ENCODE measurements around the gene CDX1.

CDX1 gene

GRCh38 chr5:150124111-150124557 lies 42.4 kb upstream of the CDX1 start:
- Histone ChIP-seq H3K4me3 (ENCODE audit: low read depth in 1 of 2, low read length in 1 of 2) (no peak overlapping the region), H3K36me3 (no peaks in the 10 kb centered on the region), H3K27me3 (no peaks in the 10 kb centered on the region), H3K4me1 (ENCODE audit: control insufficient read depth in 1 of 2, insufficient read depth in 1 of 2, low read depth in 1 of 2, low read length in 1 of 2) (peaks cover 0 to 3% of the 10 kb centered on the region in 2 experiments), H3K9me3 (no peaks in the 10 kb centered on the region), H3K27ac (no peak overlapping the region)
- TF ChIP-seq, protein P1, sequence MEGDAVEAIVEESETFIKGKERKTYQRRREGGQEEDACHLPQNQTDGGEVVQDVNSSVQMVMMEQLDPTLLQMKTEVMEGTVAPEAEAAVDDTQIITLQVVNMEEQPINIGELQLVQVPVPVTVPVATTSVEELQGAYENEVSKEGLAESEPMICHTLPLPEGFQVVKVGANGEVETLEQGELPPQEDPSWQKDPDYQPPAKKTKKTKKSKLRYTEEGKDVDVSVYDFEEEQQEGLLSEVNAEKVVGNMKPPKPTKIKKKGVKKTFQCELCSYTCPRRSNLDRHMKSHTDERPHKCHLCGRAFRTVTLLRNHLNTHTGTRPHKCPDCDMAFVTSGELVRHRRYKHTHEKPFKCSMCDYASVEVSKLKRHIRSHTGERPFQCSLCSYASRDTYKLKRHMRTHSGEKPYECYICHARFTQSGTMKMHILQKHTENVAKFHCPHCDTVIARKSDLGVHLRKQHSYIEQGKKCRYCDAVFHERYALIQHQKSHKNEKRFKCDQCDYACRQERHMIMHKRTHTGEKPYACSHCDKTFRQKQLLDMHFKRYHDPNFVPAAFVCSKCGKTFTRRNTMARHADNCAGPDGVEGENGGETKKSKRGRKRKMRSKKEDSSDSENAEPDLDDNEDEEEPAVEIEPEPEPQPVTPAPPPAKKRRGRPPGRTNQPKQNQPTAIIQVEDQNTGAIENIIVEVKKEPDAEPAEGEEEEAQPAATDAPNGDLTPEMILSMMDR (IDR thresholded peaks at IDR 0.05): no peak

DNA sequence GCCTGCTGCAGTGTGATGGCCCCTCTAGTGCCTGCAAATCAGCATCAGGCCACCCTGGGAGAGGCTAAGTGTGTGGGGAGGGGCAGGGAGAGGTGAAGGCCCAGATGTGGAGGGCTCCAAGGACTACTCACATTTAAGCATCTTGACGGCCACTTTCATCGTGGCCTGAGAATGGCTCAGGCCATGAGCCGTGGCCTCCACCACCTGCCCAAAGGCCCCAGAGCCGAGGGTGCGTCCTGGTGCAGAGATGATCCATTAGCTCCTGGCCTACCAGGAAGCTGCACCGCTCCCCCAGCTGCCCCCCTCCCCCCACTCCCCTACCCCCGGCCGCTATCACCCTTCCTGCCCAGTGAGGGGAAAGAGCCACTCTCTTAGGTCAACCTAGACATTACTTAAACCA lies 42.0 kb upstream of the CDX1 start:
- H3K4me3 ChIP-seq (ENCODE audit: low read depth in 1 of 2, low read length in 1 of 2): no peak overlapping the region
- peaks cover 0 to 3% of the 10 kb centered on the region in 2 experiments for H3K4me1 ChIP-seq (ENCODE audit: control insufficient read depth in 1 of 2, insufficient read depth in 1 of 2, low read depth in 1 of 2, low read length in 1 of 2)
- H3K27ac ChIP-seq: no peak overlapping the region
- H3K9me3 ChIP-seq: no peaks in the 10 kb centered on the region
- H3K27me3 ChIP-seq: no peaks in the 10 kb centered on the region
- TF ChIP-seq, protein P1 (IDR thresholded peaks at IDR 0.05): no peak
- no peaks in the 10 kb centered on the region for H3K36me3 ChIP-seq

GRCh38 chr5:150125334-150125733 lies 41.2 kb upstream of the CDX1 start:
- Histone ChIP-seq H3K36me3 (no peaks in the 10 kb centered on the region), H3K9me3 (no peaks in the 10 kb centered on the region), H3K27ac (no peak overlapping the region), H3K4me1 (ENCODE audit: control insufficient read depth in 1 of 2, insufficient read depth in 1 of 2, low read depth in 1 of 2, low read length in 1 of 2) (peaks cover 0 to 3% of the 10 kb centered on the region in 2 experiments), H3K4me3 (ENCODE audit: low read depth in 1 of 2, low read length in 1 of 2) (no peak overlapping the region), H3K27me3 (no peaks in the 10 kb centered on the region)
- TF ChIP-seq, protein P1 (IDR thresholded peaks at IDR 0.05): no peak

- Histone ChIP-seq H3K9me3 (no peaks in the 10 kb centered on the region), H3K4me1 (ENCODE audit: control insufficient read depth in 1 of 2, insufficient read depth in 1 of 2, low read depth in 1 of 2, low read length in 1 of 2) (peaks cover 0 to 3% of the 10 kb centered on the region in 2 experiments), H3K36me3 (no peaks in the 10 kb centered on the region), H3K27me3 (no peaks in the 10 kb centered on the region), H3K27ac (no peak overlapping the region), H3K4me3 (ENCODE audit: low read depth in 1 of 2, low read length in 1 of 2) (no peak overlapping the region)
- TF ChIP-seq, protein P1 (IDR thresholded peaks at IDR 0.05): no peak
Measured at GRCh38 chr5:150126199-150126920, 40.2 kb upstream of the CDX1 start.

DNA sequence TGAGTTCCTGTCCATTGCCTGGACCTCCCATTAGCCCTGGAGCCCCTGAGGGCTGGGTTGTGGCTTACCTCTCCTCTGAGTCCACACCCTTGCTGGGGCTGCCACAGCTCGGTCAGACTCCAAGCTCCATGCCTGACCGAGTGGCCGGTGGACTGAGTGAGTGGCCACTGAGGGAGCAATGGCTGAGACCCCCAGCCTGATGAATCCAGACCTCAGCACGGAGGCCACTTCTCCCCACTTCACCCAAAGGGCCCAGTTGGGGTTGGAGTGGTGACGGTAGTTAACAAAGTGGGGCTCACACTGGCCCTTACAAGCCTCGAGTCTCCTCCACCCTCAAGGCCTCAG lies 39.7 kb upstream of the CDX1 start:
- TF ChIP-seq, protein P1 (IDR thresholded peaks at IDR 0.05): no peak
- H3K27me3 ChIP-seq: no peaks in the 10 kb centered on the region
- H3K4me3 ChIP-seq (ENCODE audit: low read depth in 1 of 2, low read length in 1 of 2): no peak overlapping the region
- no peaks in the 10 kb centered on the region for H3K36me3 ChIP-seq
- no peaks in the 10 kb centered on the region for H3K9me3 ChIP-seq
- H3K4me1 ChIP-seq (ENCODE audit: control insufficient read depth in 1 of 2, insufficient read depth in 1 of 2, low read depth in 1 of 2, low read length in 1 of 2): peaks cover 0 to 2% of the 10 kb centered on the region in 2 experiments
- no peak overlapping the region for H3K27ac ChIP-seq

Measured in neutrophil (primary cell).